ENCODE data around the gene DAB2IP.

DAB2IP gene

DNA sequence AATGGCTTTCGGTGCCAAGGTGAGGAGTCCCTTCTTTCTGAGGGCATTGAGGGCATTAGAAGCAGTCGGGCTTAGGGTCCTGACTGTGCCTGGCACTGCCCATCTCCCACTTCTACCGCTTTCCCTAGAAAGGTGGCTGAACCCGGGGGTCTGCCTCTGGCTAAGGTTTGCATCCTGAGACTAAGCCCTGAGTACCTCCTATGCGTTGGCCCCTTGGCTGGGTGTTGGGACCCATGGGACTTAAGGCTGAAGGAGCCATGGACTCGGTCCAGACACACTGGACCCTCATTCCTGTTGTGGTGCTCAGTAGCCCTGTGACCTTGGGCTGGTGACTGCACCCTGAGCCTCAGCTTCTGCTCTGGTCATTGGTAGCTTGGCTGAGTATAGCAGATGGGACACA, 23.9 kb downstream of the DAB2IP start:
- H3K27ac ChIP-seq (ENCODE audit: low read depth, low read length) = no peak overlapping the region
- H3K4me1 ChIP-seq (ENCODE audit: control insufficient read depth, insufficient read depth, low read length) = no peaks in the 10 kb centered on the region
- no peak overlapping the region for H3K9ac ChIP-seq (ENCODE audit: low read length)
- no peak overlapping the region for H3K4me3 ChIP-seq (ENCODE audit: low read length)
- peaks cover 2% of the 10 kb centered on the region for H3K36me3 ChIP-seq (ENCODE audit: control insufficient read depth, insufficient read depth, low read length)
- H3K27me3 ChIP-seq (ENCODE audit: control insufficient read depth, insufficient read depth, low read length) = no peaks in the 10 kb centered on the region

DNA sequence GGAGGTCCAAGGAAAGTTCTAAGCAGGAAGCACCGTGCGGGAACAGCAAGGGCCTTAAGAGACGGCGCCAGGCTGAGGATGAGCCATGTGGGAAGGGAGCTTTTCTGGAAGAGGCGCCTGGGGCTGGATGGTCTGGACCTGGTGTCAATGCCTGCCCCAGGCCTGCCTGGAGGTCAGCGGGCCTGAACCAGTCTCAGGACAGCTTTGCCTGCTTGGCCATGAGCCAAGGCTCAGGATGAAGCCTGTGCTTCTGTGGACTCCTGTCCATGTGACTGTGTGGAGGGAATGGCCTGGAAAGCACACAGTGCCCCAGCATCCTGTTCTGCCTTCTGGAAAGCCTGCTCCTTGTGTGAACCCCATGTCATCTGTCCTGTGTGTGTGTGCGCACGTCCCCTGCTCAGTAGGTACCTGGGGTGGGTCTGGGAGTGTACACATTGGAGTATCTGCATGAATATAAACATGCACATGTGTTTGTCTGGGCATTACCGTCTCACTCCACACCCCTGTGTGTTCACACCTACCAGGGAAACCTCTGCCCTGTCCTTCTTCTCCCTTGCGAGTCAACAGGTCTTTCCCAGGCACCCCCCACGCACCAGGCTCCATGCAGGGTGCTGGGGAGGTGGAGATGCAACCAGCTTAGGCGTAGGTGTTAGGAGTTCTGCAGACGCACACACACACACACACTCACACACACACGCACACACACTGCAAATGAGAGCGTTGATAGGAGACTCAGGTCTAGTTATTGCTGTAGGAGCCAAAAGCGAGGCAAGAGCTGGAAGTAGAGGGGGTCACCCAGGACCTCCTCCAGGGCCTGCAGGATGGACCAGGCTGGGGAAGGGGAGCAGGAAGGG, 24.8 kb downstream of the DAB2IP start:
- H3K4me3 ChIP-seq (ENCODE audit: low read length) = no peak overlapping the region
- H3K27ac ChIP-seq (ENCODE audit: low read depth, low read length) = no peak overlapping the region
- no peaks in the 10 kb centered on the region for H3K36me3 ChIP-seq (ENCODE audit: control insufficient read depth, insufficient read depth, low read length)
- no peak overlapping the region for H3K9ac ChIP-seq (ENCODE audit: low read length)
- H3K27me3 ChIP-seq (ENCODE audit: control insufficient read depth, insufficient read depth, low read length) = no peaks in the 10 kb centered on the region
- no peaks in the 10 kb centered on the region for H3K4me1 ChIP-seq (ENCODE audit: control insufficient read depth, insufficient read depth, low read length)

DNA sequence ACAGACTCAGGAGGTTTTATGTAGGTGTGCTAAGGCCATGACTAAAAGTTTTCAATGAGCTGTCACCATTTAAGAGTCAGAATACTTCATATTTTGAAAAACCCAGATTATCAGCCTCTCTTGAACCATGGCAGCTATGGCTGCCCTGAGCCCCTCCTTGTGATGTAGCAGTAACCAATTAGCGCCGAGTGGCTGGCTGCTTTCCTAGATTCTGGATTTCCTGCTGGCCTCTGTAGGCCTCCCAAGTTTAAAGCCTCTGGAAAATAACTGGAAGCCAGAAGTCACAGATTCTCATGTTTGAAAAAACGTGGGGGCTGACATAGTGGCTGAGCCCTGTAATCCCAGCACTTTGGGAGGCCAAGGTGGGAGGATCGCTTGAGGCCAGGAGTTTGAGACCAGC, 25.5 kb downstream of the DAB2IP start:
- Histone ChIP-seq H3K9ac (ENCODE audit: low read length) (no peak overlapping the region), H3K27ac (ENCODE audit: low read depth, low read length) (no peak overlapping the region), H3K27me3 (ENCODE audit: control insufficient read depth, insufficient read depth, low read length) (no peaks in the 10 kb centered on the region), H3K4me1 (ENCODE audit: control insufficient read depth, insufficient read depth, low read length) (no peaks in the 10 kb centered on the region), H3K36me3 (ENCODE audit: control insufficient read depth, insufficient read depth, low read length) (no peaks in the 10 kb centered on the region), H3K4me3 (ENCODE audit: low read length) (no peak overlapping the region)

DNA sequence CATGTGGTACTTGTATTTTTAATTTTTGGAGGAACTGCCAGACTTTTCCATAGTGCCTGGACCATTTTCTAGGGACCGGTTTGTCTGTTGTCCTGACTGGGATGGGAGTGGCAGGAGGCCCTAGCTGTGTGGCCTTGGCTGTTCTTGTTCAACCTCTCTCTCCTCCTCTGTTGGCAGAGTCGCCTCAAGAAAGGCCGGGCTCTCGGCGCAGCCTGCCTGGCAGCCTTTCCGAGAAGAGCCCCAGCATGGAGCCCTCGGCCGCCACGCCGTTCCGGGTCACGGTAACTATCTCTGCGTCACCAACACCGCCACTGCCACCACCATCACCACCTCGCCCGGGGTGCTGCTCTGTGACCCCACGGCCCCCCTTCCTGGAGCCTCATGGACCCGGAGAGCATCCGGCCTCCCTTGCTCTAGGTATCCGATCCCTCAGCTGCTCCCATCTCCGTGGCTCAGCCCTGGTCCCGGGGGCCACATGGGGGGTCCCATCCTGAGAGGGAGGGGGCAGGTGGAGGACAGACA, 27.1 kb downstream of the DAB2IP start:
- no peaks in the 10 kb centered on the region for H3K4me1 ChIP-seq (ENCODE audit: control insufficient read depth, insufficient read depth, low read length)
- H3K27ac ChIP-seq (ENCODE audit: low read depth, low read length) = no peak overlapping the region
- H3K4me3 ChIP-seq (ENCODE audit: low read length) = no peak overlapping the region
- H3K27me3 ChIP-seq (ENCODE audit: control insufficient read depth, insufficient read depth, low read length) = no peaks in the 10 kb centered on the region
- H3K36me3 ChIP-seq (ENCODE audit: control insufficient read depth, insufficient read depth, low read length) = no peaks in the 10 kb centered on the region
- H3K9ac ChIP-seq (ENCODE audit: low read length) = no peak overlapping the region

DNA sequence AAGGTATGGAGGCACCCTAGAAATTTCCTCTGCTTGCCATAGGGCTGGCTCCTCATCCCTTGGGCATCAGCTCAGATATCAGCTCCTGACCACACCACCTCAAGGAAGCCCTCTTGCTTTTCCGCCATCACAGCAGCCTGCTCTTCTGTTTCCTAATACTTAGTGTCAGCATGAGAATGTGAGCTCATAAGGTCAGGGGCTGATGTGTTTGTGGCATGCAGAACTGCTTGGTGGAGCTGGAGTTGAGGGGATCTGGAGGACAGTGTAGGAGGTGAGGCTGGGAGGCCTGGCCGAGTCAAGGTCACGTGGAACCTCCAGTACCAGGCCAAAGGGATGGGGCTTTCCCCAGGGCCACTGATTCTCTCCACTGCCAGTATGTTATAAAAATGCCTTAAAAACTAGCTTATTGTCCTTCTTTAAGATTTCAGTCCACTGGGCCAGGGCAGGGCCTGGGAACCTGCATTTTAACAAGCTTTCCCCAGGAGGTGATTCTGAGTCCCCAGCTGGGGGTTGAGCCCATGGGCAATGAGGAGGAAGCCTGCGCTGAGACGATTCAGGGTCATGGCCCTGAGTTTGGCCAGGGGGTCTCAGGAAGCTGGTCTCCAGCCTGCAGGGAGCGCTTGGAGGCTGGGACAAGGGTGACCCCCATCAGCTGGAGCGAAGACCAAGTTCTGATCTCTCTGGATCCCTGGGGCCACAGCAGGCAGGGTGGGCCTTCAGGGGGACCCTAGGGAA, 28.6 kb downstream of the DAB2IP start:
- Histone ChIP-seq H3K27me3 (ENCODE audit: control insufficient read depth, insufficient read depth, low read length) (no peaks in the 10 kb centered on the region), H3K9ac (ENCODE audit: low read length) (no peak overlapping the region), H3K4me3 (ENCODE audit: low read length) (no peak overlapping the region), H3K4me1 (ENCODE audit: control insufficient read depth, insufficient read depth, low read length) (no peaks in the 10 kb centered on the region), H3K27ac (ENCODE audit: low read depth, low read length) (no peak overlapping the region), H3K36me3 (ENCODE audit: control insufficient read depth, insufficient read depth, low read length) (no peaks in the 10 kb centered on the region)

DNA sequence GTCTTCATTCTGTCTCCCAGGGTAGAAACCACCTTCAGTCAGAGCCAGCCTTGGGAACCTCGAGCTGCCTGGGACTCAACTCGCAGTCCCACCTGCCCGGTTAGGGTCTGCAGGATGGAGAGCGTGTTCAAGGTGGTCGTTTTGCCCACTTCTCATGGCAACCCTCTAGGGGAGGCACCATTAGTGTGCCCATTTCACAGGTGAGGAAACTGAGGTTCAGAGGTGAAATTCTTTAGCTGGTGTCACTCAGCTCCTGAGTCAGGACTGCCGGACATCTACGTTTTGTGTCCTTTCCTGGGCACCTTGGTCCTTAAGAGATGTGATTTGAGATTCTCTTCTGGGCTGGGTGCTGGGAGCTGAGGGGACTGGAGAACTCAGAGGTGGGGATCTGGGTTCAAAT, 30.0 kb downstream of the DAB2IP start:
- no peaks in the 10 kb centered on the region for H3K4me1 ChIP-seq (ENCODE audit: control insufficient read depth, insufficient read depth, low read length)
- H3K9ac ChIP-seq (ENCODE audit: low read length) = no peak overlapping the region
- no peak overlapping the region for H3K27ac ChIP-seq (ENCODE audit: low read depth, low read length)
- H3K4me3 ChIP-seq (ENCODE audit: low read length) = no peak overlapping the region
- no peaks in the 10 kb centered on the region for H3K27me3 ChIP-seq (ENCODE audit: control insufficient read depth, insufficient read depth, low read length)
- no peaks in the 10 kb centered on the region for H3K36me3 ChIP-seq (ENCODE audit: control insufficient read depth, insufficient read depth, low read length)

DNA sequence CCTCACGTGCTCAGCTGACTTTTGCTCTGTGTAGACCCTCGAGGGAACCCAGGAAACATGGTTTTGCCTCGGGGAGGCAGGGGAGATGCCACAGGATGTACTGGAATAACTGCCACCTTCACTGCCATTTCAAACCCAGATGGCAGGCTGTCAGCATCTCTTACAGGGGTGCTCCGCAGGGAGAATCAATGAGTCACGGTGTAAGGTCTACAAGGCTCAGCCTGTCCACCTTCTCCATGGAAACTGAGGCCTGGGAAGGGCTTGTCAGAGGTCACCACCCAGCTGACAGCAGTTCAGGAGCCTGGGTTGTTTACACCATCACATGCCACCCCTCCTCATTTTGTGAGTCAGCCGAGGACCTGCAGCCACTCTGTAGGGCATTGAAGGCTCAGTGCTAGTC, 30.8 kb downstream of the DAB2IP start:
- no peak overlapping the region for H3K27ac ChIP-seq (ENCODE audit: low read depth, low read length)
- no peaks in the 10 kb centered on the region for H3K27me3 ChIP-seq (ENCODE audit: control insufficient read depth, insufficient read depth, low read length)
- H3K36me3 ChIP-seq (ENCODE audit: control insufficient read depth, insufficient read depth, low read length) = no peaks in the 10 kb centered on the region
- H3K4me3 ChIP-seq (ENCODE audit: low read length) = no peak overlapping the region
- H3K4me1 ChIP-seq (ENCODE audit: control insufficient read depth, insufficient read depth, low read length) = no peaks in the 10 kb centered on the region
- no peak overlapping the region for H3K9ac ChIP-seq (ENCODE audit: low read length)

DNA sequence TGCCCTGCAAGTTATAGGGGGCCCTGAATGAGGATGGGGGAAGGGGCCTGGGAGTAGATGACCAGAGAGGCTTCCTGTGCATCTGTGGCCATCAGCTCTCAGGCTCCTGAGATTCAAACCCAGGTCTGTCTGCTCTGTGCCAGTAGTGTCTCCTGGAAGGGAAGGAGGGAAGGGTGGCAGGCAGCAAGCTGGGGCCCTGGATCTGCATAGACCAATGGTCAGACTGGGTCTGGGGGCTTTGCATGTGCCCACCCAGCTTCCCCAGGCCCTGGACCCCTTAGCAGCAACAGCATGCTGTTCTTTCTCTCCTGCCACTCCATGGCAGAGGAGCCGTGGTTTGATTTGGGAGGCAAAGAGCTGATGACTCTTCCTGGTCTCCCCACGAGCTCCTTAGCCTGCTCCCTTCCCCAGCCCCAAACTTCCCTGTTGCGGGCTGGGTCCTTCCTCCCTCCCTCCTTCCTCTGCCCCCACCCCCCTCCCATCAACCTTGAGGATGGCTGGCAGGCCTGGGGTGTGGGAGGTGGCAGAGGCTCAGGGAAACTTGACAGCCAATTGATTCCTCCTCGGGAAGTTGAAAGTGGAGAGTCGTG, 31.6 kb downstream of the DAB2IP start:
- no peak overlapping the region for H3K27ac ChIP-seq (ENCODE audit: low read depth, low read length)

DNA sequence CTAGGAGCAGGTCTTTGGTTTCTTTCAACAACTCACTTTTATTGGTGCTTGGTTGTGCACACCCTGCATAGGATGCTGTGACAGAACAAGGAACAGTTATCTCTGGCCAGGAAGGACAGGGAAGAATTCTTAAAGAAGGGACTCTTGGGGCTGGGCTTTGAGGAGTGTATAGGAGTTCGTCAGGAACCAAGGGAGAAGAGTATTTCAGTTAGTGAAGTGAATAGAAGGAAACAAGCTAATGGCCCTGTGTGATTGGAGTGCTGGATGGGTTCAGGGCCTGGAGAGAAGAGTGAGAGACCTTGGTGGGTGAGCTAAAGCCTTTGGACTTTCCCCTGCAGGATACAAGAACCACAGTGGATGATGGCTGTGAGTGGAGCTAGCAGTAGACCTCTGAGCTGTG, 32.2 kb downstream of the DAB2IP start:
- no peaks in the 10 kb centered on the region for H3K27me3 ChIP-seq (ENCODE audit: control insufficient read depth, insufficient read depth, low read length)
- no peaks in the 10 kb centered on the region for H3K36me3 ChIP-seq (ENCODE audit: control insufficient read depth, insufficient read depth, low read length)

More for the DNA sequence above, 31.6 kb downstream of the DAB2IP start:
- H3K9ac ChIP-seq (ENCODE audit: low read length) = no peak overlapping the region
- no peaks in the 10 kb centered on the region for H3K4me1 ChIP-seq (ENCODE audit: control insufficient read depth, insufficient read depth, low read length)
- no peaks in the 10 kb centered on the region for H3K36me3 ChIP-seq (ENCODE audit: control insufficient read depth, insufficient read depth, low read length)
- no peak overlapping the region for H3K4me3 ChIP-seq (ENCODE audit: low read length)
- no peaks in the 10 kb centered on the region for H3K27me3 ChIP-seq (ENCODE audit: control insufficient read depth, insufficient read depth, low read length)

DNA sequence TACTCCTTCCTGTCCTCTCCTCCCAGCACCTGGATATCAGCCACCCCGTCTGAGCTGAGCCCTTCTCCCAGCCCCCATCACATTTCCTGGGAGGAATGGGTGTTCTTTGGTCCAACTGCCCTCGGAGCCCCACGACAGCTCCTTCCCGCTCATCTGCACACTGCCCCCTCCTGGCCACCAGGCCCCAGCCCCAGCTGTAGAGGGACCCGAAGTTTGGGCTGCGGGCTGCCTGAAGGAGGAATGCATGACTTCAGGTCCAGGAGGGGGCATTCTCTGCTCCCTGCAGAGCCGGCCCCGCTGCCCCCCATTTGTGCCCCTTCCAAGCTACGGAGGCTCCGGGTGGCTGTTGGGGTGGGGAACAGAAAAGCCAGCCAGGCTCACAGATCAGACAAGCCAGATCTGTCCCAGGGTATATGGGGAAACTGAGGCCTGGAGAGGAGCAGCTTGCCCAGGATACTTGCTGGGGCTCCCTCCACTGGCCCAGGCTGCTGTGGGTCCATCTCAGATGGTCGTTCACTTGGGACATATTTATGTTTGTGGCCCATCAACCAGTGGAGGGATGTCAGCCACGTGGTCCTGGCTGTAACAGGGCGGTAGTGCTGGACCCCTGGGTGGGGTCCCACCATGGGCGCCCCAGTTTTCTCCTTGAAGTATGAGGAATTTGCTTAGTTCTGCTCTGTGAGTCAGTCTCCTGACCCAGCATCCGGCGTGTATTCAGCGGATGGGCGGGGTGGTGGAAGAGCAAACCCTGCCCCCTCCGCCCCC, 33.1 kb downstream of the DAB2IP start:
- Histone ChIP-seq H3K27me3 (ENCODE audit: control insufficient read depth, insufficient read depth, low read length) (no peaks in the 10 kb centered on the region), H3K4me3 (ENCODE audit: low read length) (no peak overlapping the region), H3K9ac (ENCODE audit: low read length) (no peak overlapping the region), H3K36me3 (ENCODE audit: control insufficient read depth, insufficient read depth, low read length) (no peaks in the 10 kb centered on the region), H3K27ac (ENCODE audit: low read depth, low read length) (no peak overlapping the region), H3K4me1 (ENCODE audit: control insufficient read depth, insufficient read depth, low read length) (no peaks in the 10 kb centered on the region)

More for the DNA sequence above, 32.2 kb downstream of the DAB2IP start:
- Histone ChIP-seq H3K4me3 (ENCODE audit: low read length) (no peak overlapping the region), H3K27ac (ENCODE audit: low read depth, low read length) (no peak overlapping the region), H3K9ac (ENCODE audit: low read length) (no peak overlapping the region), H3K4me1 (ENCODE audit: control insufficient read depth, insufficient read depth, low read length) (no peaks in the 10 kb centered on the region)

DNA sequence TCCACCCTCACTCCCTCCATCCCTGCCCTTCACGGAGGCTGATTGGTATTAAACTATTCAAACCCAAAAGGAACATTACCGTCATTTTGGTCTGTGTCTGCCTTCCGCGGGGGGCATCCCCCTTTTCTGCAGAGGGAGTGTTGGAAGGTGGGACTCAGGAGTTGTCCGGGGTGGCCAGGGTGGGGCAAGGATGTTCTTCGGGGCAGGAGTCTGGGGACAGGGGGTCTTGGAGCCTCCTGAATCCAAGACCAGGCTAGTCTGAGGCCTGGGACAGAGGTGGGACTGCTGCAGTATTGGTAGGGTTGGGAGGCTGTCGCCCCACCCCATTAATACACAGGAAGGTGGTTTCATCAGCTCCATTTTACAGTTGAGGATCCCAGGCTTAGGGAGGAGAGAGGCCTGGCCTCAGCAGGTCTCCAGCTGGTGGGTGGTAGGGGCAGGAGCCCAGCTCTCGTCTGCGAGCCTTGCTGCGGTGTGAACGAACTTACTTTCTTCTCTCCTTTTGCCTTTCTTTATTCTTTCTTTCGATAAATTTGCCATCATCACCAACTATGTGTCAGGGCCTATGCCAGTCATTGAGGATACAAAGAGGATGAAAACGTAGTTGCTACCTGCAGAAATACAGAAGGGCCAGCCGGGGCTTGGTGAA, 33.8 kb downstream of the DAB2IP start:
- H3K4me1 ChIP-seq (ENCODE audit: control insufficient read depth, insufficient read depth, low read length) = no peaks in the 10 kb centered on the region
- no peak overlapping the region for H3K9ac ChIP-seq (ENCODE audit: low read length)
- no peak overlapping the region for H3K4me3 ChIP-seq (ENCODE audit: low read length)
- no peaks in the 10 kb centered on the region for H3K27me3 ChIP-seq (ENCODE audit: control insufficient read depth, insufficient read depth, low read length)
- no peaks in the 10 kb centered on the region for H3K36me3 ChIP-seq (ENCODE audit: control insufficient read depth, insufficient read depth, low read length)
- no peak overlapping the region for H3K27ac ChIP-seq (ENCODE audit: low read depth, low read length)
